ENCODE data around the gene NKX2-3. TPM values are rescaled to one million over a fixed set of nuclear protein-coding genes. Genes with fewer than 3 reads are reported as not detected.

NKX2-3 gene
- total and polyA plus RNA-seq, 5 donors = not detected

DNA sequence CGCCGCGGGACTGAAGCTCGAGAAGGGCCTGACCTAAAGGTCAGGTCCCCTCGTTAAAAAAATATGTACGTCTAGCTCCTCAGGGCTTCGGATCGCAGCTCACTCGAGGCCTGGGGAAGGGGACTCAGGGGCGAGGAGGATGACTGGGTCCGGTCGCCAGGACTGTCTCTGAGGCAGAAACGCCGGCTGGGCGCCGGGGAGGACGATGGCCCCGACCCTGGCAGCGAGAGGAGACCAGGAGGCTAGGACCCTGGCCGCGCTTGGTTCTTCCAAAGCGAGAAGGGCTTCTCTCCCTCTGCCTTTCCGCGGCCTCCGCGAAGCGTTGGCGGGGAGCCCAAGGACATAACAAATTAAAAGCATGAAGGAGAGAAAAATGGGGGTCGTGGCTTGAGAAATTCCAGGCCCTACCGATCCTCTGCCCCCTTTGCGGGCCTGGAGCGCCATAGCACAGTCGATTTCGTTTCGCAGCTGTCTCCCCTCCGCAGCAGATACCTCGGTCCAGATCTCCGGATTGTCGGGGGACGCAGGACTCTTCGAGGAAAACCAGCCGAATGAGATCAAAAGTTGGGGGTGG lies 3.1 kb downstream of the NKX2-3 start:
- ATAC-seq (no peak), DNase-seq (no peak)
- H3K4me3 ChIP-seq (ENCODE audit: low read length) = peak overlapping the region; percentile 37
- no peaks in the 10 kb centered on the region for H3K9me3 ChIP-seq (ENCODE audit: control insufficient read depth, low read length)
- H3K4me1 ChIP-seq (ENCODE audit: control insufficient read depth, insufficient read depth, low read length) = peaks cover 8% of the 10 kb centered on the region
- H3K27me3 ChIP-seq (ENCODE audit: control insufficient read depth, insufficient read depth) = no peaks in the 10 kb centered on the region
- intact Hi-C loops (cut with DNase I) = no loop called here
- WGBS = 9% methylated on average over 42 of the region's 42 CpGs
- H3K27ac ChIP-seq (ENCODE audit: low read length) = no peak overlapping the region

DNA sequence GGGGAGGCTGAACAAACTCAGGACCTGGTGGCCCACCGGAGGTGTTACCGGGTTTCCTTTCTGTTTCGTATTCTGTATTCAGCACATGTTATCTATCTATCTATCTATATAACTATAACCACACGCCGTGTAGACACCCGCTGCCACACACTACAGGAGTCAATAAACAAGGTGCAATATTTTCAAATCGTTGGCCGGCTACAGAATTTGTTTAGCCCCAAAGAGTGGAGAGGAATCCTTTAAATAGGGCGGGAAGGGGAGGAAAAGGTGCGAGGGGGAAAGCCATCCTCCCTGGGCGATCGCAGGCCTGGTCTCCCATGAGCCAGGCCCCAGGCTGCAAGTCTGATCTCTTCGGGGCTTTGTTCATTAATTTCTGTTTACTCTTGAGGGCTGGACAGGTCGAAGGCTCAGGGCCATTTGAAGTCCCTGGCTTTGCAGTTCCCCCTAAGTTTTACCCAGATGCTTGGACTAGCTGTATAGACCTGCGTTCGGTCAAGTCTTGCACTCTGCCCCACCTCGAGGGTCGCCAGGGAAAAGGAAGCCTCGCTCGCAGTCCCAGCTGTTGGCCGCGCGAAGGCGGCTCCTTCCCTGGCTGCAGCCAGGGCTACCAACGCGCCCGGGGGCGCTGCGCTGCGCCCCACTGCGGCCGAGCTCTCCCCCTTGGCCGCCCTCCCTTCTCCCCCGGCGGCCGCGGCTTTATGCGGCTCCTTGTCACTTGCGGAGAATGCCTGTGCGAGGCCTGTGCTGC lies 3.8 kb downstream of the NKX2-3 start:
- ATAC-seq (no peak), DNase-seq (no peak)
- Histone ChIP-seq H3K27ac (ENCODE audit: low read length) (no peak overlapping the region), H3K9me3 (ENCODE audit: control insufficient read depth, low read length) (no peaks in the 10 kb centered on the region), H3K27me3 (ENCODE audit: control insufficient read depth, insufficient read depth) (no peaks in the 10 kb centered on the region), H3K4me1 (ENCODE audit: control insufficient read depth, insufficient read depth, low read length) (peaks cover 8% of the 10 kb centered on the region), H3K4me3 (ENCODE audit: low read length) (peak overlapping the region; percentile 11)
- 12% methylated on average over 40 of the region's 40 CpGs for WGBS
- intact Hi-C loops (cut with DNase I) = no loop called here

DNA sequence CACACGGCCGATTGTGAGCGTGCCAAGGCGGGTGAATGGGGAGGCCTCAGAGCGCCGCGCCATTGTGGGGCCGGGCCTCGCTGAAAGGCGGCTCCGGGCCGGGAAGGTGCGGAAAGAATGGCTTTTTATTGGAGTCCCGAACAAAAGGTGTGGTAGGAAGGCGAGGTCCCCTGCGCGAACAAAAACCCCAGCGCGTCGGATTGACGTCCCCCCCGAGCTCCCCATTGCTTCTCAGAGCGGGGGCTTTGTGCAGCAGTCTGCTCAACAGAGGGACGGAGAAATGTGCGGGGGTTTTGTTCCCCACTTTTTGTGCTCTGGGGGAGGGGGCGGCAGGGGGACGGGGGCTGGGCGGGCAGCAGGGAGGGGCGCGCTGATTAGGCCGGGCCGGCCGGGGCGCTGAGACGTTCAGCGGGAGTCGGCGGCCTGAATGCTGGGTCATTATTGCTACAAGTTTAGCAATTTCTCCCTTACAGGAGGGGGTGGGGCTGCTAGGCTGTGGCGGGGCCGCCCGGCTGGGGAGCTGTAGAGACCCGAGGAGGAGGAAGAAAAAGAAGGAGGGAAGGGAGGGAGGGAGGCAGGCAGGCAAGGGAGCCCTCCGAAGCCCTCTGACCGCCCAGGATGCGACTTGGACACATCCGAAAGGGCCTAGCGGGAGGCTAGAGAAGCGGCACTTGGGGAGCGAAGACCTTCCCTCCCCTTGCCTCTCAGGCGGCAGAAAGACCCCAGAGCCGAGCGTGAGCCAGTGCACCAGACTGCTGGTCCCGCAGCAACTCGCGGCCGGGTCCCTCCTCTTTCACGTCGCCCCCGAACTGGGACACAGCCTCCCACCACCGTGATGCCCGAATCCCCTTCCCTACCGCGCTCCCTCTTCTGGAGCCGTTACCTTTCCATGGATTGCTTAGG lies 4.6 kb downstream of the NKX2-3 start:
- Histone ChIP-seq H3K4me1 (ENCODE audit: control insufficient read depth, insufficient read depth, low read length) (peaks cover 8% of the 10 kb centered on the region), H3K9me3 (ENCODE audit: control insufficient read depth, low read length) (no peaks in the 10 kb centered on the region), H3K27ac (ENCODE audit: low read length) (no peak overlapping the region), H3K4me3 (ENCODE audit: low read length) (peak overlapping the region; percentile 11), H3K27me3 (ENCODE audit: control insufficient read depth, insufficient read depth) (no peaks in the 10 kb centered on the region)
- intact Hi-C loops (cut with DNase I) = no loop called here
- ATAC-seq (peak in 1 of 2 donors; percentile 30), DNase-seq (no peak)
- 3% methylated on average over 64 of the region's 64 CpGs for WGBS

DNA sequence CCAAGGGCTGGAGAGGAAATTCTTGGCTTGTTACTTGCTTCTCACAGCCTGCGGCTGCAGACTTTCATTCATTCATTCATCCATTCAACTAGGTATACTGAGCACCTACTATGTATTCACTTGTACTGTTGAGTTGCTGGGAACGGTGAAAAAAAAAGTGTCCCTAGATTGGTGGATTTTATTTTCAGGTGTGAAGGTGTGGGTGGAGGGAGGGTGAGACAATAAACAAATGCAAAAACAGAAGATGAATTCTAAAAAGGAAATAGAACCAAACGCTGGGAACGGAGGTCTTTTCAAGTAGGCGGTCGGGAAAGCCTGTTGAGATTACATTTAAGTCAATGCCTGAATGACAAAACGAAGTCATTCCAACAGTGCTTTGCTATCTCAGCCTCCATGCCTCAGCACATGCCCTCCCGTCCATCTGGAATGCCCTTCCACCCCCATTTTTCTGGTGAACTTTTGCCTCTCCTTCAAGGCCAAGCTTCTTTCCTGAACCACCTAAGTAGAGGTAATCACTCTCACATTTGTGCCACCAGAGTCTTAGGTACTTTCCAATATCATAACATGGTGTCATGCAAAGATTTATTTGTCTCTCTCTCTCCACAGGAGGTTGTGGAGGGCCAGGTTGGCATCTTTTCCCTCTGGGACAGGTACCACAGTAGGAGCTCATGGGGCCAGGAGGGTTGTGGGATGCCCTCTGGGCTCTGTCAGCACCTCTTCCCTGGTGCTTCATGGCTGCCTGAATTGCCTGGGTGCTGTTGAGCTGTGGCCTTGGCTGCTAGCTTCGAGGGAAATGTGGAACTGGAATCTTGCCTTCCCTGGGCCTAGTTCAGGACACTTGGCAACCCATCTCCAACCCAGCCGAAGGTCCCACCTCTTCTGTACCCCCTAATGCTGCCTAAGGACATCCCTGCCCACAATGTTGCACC lies 5.5 kb downstream of the NKX2-3 start:
- Histone ChIP-seq H3K27ac (ENCODE audit: low read length) (no peak overlapping the region), H3K27me3 (ENCODE audit: control insufficient read depth, insufficient read depth) (no peaks in the 10 kb centered on the region), H3K4me1 (ENCODE audit: control insufficient read depth, insufficient read depth, low read length) (peaks cover 6% of the 10 kb centered on the region), H3K9me3 (ENCODE audit: control insufficient read depth, low read length) (no peaks in the 10 kb centered on the region), H3K4me3 (ENCODE audit: low read length) (no peak overlapping the region)
- intact Hi-C loops (cut with DNase I) = no loop called here
- DNase-seq = no peak
- 34% methylated on average over 10 of the region's 10 CpGs for WGBS
- no peak for ATAC-seq

DNA sequence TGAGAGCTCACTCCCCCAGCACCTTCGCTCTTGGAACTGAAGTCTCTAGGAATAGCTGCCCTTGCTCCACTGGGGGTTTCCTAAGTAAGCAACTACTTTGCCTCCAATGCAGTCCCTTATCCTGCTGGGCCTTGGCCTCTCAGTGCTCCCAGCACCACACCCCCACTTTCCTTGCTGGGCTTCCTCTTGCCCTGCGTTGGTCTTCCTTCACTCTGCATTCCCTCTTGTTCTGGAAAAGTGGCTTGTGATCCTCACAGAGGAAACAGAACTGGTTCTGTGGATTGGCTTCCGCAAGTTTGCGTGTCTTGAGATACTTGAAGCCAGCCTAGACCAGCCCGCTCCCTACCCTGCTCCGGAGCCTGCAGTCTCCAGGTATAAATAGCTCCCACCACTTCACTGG lies 6.4 kb downstream of the NKX2-3 start:
- Histone ChIP-seq H3K4me3 (ENCODE audit: low read length) (no peak overlapping the region), H3K27ac (ENCODE audit: low read length) (no peak overlapping the region), H3K27me3 (ENCODE audit: control insufficient read depth, insufficient read depth) (no peaks in the 10 kb centered on the region), H3K4me1 (ENCODE audit: control insufficient read depth, insufficient read depth, low read length) (peaks cover 6% of the 10 kb centered on the region), H3K9me3 (ENCODE audit: control insufficient read depth, low read length) (no peaks in the 10 kb centered on the region)
- WGBS = 38% methylated on average over 6 of the region's 6 CpGs
- DNase-seq (no peak), ATAC-seq (no peak)
- intact Hi-C loops (cut with DNase I) = no loop called here

DNA sequence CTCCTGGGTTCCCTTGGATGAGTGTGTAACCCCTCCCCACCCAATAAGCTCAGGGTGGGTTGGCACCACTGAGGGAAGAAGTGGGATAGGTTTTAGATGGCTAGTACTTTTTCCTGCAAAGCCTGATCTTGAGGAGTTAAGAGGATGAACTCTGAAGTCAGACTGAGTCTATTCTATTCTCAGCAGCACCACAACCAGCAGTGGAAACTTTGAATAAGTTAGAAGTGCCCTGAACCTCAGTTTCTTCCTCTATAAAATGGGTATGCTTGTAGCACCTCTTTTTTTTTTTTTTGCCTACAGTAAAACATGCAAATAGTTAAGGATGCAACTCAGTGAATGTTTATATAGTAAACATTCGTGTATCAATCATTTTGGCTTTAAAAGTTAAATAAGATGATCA lies 7.1 kb downstream of the NKX2-3 start:
- no peak overlapping the region for H3K4me3 ChIP-seq (ENCODE audit: low read length)
- no peaks in the 10 kb centered on the region for H3K27me3 ChIP-seq (ENCODE audit: control insufficient read depth, insufficient read depth)
- peaks cover 3% of the 10 kb centered on the region for H3K4me1 ChIP-seq (ENCODE audit: control insufficient read depth, insufficient read depth, low read length)
- no peaks in the 10 kb centered on the region for H3K9me3 ChIP-seq (ENCODE audit: control insufficient read depth, low read length)
- no peak for ATAC-seq
- WGBS = 11% methylated on average over 1 of the region's 1 CpG
- intact Hi-C loops (cut with DNase I) = no loop called here
- DNase-seq = no peak
- no peak overlapping the region for H3K27ac ChIP-seq (ENCODE audit: low read length)

DNA sequence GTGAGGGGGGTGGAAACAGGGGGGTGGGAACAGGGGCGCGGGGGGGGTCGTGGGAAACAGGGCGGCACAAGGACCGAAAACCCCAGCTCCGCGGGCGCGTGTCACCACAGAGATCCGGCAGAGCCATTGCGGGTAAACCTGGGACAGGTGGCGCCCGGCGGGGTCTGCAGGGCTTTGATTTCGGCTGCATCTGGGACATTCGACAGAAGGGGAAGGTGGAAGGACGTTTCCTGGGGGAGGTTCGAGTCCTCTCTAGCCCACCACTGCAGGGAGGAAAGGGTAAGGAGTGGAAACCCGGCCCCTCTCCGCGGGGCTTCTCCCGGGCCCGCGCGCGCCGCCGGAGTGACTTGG lies 7.5 kb downstream of the NKX2-3 start:
- no peaks in the 10 kb centered on the region for H3K27me3 ChIP-seq (ENCODE audit: control insufficient read depth, insufficient read depth)
- intact Hi-C loops (cut with DNase I) = no loop called here
- no peak overlapping the region for H3K27ac ChIP-seq (ENCODE audit: low read length)
- peak overlapping the region; percentile 26 for H3K4me3 ChIP-seq (ENCODE audit: low read length)
- ATAC-seq (no peak), DNase-seq (no peak)
- WGBS = 5% methylated on average over 28 of the region's 28 CpGs
- no peaks in the 10 kb centered on the region for H3K9me3 ChIP-seq (ENCODE audit: control insufficient read depth, low read length)
- no peaks in the 10 kb centered on the region for H3K4me1 ChIP-seq (ENCODE audit: control insufficient read depth, insufficient read depth, low read length)

DNA sequence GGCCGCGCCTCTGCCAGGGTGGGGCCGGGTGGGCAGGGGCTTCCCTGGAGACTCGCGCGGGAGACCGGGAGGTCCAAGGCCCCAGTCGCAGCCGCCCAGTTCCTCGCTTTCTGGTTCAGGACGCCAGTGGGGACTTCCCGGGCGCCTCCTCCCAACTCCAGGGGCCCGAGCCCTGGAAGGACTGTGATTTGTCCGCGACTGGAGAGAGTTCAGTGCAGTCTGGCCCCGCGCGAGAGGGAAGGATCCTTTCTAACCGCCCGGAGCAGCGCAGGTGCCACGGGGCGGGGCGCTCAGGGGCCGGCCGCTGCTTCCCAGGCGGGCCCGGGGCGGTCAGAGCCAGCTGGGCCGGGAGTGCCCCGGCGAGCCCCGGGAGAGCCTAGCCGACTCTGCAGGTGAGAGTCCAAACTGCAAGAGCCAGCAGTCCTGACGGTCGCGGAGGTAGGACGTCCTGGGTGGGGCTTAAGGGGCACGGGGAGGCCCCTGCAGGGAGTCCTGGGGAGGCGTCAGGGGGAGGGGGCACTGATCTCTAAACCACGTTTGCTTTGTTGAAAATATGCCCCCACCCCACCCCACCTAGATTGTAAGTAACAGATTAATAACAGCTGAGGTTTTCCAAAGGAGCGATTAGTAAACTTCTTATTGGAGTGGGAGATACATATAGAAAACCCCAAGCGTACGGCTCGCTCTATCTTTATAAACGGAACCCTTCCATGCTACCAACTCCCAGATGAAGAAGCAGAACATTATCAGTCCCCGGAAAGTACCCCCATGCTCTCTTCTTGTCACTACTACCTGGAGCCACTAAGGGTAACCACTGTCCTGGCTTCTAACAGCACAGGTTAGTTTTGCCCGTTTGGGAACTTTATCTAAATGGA lies 8.2 kb downstream of the NKX2-3 start:
- ATAC-seq (peak; percentile 38 to 39), DNase-seq (no peak)
- Histone ChIP-seq H3K9me3 (ENCODE audit: control insufficient read depth, low read length) (no peaks in the 10 kb centered on the region), H3K27me3 (ENCODE audit: control insufficient read depth, insufficient read depth) (no peaks in the 10 kb centered on the region), H3K4me1 (ENCODE audit: control insufficient read depth, insufficient read depth, low read length) (no peaks in the 10 kb centered on the region), H3K4me3 (ENCODE audit: low read length) (peak overlapping the region; percentile 26), H3K27ac (ENCODE audit: low read length) (no peak overlapping the region)
- intact Hi-C loops (cut with DNase I) = no loop called here
- WGBS = 3% methylated on average over 49 of the region's 49 CpGs

DNA sequence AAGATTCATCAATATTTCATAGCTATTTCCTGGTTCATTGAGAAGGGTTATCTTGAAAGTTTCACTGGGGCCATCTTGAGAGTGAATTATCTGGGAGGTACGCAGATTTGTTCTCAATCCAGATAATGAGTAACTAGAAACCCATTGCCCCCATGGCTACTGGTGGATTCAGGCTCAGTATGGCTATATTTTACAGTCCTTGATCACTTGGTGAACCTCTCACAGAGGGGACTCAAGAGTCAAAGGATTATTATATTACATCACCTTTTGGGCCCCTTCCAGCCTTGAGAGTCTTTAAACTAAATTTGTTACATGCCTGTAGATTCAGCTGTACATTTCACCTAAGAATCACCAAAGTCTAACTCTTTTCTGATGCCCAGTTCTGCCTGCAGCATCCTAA lies 11.6 kb downstream of the NKX2-3 start:
- Histone ChIP-seq H3K4me1 (ENCODE audit: control insufficient read depth, insufficient read depth, low read length) (no peaks in the 10 kb centered on the region), H3K9me3 (ENCODE audit: control insufficient read depth, low read length) (no peaks in the 10 kb centered on the region), H3K4me3 (ENCODE audit: low read length) (no peak overlapping the region), H3K27me3 (ENCODE audit: control insufficient read depth, insufficient read depth) (no peaks in the 10 kb centered on the region), H3K27ac (ENCODE audit: low read length) (no peak overlapping the region)
- intact Hi-C loops (cut with DNase I) = no loop called here
- ATAC-seq (no peak), DNase-seq (no peak)
- WGBS = 66% methylated on average over 1 of the region's 1 CpG

DNA sequence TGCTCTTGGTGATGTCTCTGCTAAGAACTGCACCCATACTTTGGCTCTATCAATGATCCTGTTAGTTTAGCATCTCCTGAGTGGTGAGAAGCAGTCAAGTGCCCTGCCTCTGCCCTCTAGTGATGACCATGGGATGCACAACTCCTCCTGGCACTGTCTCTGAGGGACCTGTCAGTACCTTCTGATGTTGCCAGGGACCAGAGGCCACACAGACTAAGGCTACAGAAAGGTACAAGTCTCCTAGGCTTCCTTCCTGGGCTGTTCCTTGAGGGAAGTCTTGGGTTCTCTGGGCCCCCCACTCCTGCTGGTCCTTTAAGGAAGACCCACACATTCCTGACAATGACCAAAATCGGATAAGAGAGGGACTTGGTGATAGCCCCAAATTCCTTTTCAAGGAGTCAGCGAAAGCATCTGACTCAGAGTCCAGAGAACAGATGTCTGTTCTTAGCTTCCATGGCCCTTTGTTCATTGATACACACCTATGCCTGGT lies 15.3 kb downstream of the NKX2-3 start:
- ATAC-seq = no peak

More for the DNA sequence above, 15.3 kb downstream of the NKX2-3 start:
- Histone ChIP-seq H3K4me3 (ENCODE audit: low read length) (no peak overlapping the region), H3K27ac (ENCODE audit: low read length) (no peak overlapping the region), H3K27me3 (ENCODE audit: control insufficient read depth, insufficient read depth) (no peaks in the 10 kb centered on the region), H3K4me1 (ENCODE audit: control insufficient read depth, insufficient read depth, low read length) (no peaks in the 10 kb centered on the region), H3K9me3 (ENCODE audit: control insufficient read depth, low read length) (no peaks in the 10 kb centered on the region)
- 42% methylated on average over 2 of the region's 2 CpGs for WGBS
- DNase-seq = no peak
- intact Hi-C loops (cut with DNase I) = no loop called here
